Measurements from ENCODE around the gene CUEDC2. TPM values are rescaled to one million over a fixed set of nuclear protein-coding genes. Genes with fewer than 3 reads are reported as not detected.

CUEDC2 gene
- total and polyA plus RNA-seq, 8 donors, result 47.0 to 81.0 (median 71.7) TPM

GRCh38 chr10:102413806-102414561, 18.4 kb downstream of the CUEDC2 start:
- ATAC-seq (no peak), DNase-seq (no peak)
- Histone ChIP-seq H3K36me3 (no peaks in the 10 kb centered on the region), H3K4me3 (no peak overlapping the region), H3K27me3 (peaks cover 34 to 100% of the 10 kb centered on the region in 2 donors), H3K4me1 (peaks cover 0 to 19% of the 10 kb centered on the region in 2 donors), H3K9me3 (no peaks in the 10 kb centered on the region), H3K27ac (no peak overlapping the region)
- intact Hi-C loops (cut with DNase I), result no loop called here
- TF ChIP-seq, protein P1, sequence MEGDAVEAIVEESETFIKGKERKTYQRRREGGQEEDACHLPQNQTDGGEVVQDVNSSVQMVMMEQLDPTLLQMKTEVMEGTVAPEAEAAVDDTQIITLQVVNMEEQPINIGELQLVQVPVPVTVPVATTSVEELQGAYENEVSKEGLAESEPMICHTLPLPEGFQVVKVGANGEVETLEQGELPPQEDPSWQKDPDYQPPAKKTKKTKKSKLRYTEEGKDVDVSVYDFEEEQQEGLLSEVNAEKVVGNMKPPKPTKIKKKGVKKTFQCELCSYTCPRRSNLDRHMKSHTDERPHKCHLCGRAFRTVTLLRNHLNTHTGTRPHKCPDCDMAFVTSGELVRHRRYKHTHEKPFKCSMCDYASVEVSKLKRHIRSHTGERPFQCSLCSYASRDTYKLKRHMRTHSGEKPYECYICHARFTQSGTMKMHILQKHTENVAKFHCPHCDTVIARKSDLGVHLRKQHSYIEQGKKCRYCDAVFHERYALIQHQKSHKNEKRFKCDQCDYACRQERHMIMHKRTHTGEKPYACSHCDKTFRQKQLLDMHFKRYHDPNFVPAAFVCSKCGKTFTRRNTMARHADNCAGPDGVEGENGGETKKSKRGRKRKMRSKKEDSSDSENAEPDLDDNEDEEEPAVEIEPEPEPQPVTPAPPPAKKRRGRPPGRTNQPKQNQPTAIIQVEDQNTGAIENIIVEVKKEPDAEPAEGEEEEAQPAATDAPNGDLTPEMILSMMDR (IDR thresholded peaks at IDR 0.05), result no peak

- DNase-seq (no peak), ATAC-seq (no peak)
- TF ChIP-seq, protein P1 (IDR thresholded peaks at IDR 0.05), result no peak
- intact Hi-C loops (cut with DNase I), result no loop called here
- Histone ChIP-seq H3K4me3 (no peak overlapping the region), H3K4me1 (peaks cover 0 to 23% of the 10 kb centered on the region in 2 donors), H3K9me3 (no peaks in the 10 kb centered on the region), H3K27ac (no peak overlapping the region), H3K27me3 (peaks cover 34 to 100% of the 10 kb centered on the region in 2 donors), H3K36me3 (no peaks in the 10 kb centered on the region)
These were observed 19.2 kb downstream of the CUEDC2 start for GRCh38 chr10:102413053-102413705.

GRCh38 chr10:102412293-102412692, 20.1 kb downstream of the CUEDC2 start:
- DNase-seq, result no peak
- TF ChIP-seq, protein P1 (IDR thresholded peaks at IDR 0.05), result no peak
- Histone ChIP-seq H3K36me3 (no peaks in the 10 kb centered on the region), H3K9me3 (no peaks in the 10 kb centered on the region), H3K27me3 (peaks cover 34 to 100% of the 10 kb centered on the region in 2 donors), H3K27ac (no peak overlapping the region), H3K4me1 (peaks cover 0 to 24% of the 10 kb centered on the region in 2 donors), H3K4me3 (no peak overlapping the region)
- no peak for ATAC-seq
- intact Hi-C loops (cut with DNase I), result no loop called here

DNA sequence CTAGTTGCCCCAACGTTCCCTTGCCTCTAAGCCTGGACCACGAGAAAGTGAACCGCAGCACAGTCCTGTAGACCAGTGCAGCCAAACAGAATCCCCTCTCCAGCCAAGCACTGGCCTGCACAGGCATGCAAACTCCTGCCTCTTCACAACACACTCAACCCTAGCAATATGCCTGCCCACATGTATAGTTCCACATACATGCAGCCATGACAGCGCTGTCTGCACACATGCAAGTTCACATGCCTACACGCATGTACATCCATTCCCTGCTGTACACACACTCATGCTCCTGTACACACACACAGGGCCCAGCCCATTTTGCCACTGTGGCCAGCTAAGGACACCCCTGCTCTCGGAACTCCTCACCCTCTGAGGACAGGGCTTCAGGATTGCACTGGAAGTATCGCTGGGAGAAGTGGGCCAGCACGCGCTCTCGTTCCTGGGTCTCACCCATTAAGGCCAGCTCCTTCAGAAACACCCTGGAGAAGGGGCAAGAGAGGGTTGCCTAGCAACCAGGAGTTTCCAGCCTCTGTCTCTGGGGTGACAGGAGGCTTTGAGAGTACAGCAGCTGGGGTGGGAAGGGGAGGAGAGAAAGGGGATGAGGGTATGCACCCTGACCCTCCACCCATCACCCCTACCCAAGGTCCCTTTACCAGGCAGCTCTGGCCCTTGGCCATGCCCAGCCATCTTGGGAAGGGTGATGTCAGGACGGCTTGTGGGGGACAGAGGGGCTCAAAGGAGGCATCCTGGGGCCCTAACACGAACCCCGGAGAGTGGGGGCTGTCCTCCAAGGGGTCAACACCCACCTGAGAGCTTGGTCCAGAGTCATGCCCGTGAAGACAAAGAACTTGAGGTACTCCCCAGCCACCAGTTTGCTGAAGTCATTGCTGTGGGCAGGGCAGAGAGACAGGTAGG, 20.8 kb downstream of the CUEDC2 start:
- TF ChIP-seq, protein P1 (IDR thresholded peaks at IDR 0.05), result no peak
- no peak for DNase-seq
- intact Hi-C loops (cut with DNase I), result no loop called here
- Histone ChIP-seq H3K36me3 (no peaks in the 10 kb centered on the region), H3K9me3 (no peaks in the 10 kb centered on the region), H3K4me3 (no peak overlapping the region), H3K4me1 (peaks cover 0 to 24% of the 10 kb centered on the region in 2 donors), H3K27ac (no peak overlapping the region), H3K27me3 (peaks cover 34 to 99% of the 10 kb centered on the region in 2 donors)
- no peak for ATAC-seq
